DND-41 (cell line): ENCODE data around the gene CRYBA1.

Source experiments
- EZH2 ChIP-seq: IDR thresholded peaks from 3 replicates; pipeline ENCODE4 v1.6.1; 2012; ENCODE audit warnings: borderline replicate concordance, low read depth, mild to moderate bottlenecking, moderate library complexity, low read length, inconsistent platforms; ENCODE audit not compliant: severe bottlenecking
- TF ChIP-seq, protein P1 (sequence below): IDR thresholded peaks from 2 replicates; pipeline ENCODE4 v1.5.1; 2012; ENCODE audit warnings: borderline replicate concordance, low read length, moderate library complexity, mild to moderate bottlenecking; ENCODE audit not compliant: poor library complexity, severe bottlenecking; ENCODE audit errors: extremely low read depth

GRCh38 chr17:29256735-29257466 is 10.2 kb downstream of the CRYBA1 start:
- TF ChIP-seq, protein P1, sequence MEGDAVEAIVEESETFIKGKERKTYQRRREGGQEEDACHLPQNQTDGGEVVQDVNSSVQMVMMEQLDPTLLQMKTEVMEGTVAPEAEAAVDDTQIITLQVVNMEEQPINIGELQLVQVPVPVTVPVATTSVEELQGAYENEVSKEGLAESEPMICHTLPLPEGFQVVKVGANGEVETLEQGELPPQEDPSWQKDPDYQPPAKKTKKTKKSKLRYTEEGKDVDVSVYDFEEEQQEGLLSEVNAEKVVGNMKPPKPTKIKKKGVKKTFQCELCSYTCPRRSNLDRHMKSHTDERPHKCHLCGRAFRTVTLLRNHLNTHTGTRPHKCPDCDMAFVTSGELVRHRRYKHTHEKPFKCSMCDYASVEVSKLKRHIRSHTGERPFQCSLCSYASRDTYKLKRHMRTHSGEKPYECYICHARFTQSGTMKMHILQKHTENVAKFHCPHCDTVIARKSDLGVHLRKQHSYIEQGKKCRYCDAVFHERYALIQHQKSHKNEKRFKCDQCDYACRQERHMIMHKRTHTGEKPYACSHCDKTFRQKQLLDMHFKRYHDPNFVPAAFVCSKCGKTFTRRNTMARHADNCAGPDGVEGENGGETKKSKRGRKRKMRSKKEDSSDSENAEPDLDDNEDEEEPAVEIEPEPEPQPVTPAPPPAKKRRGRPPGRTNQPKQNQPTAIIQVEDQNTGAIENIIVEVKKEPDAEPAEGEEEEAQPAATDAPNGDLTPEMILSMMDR = no peak
- no peak for TF ChIP-seq EZH2
